Stimulated activated CD8-positive, alpha-beta memory T cell treated with anti-CD3 and anti-CD28 coated beads, Interleukin-12 subunit alpha, Interleukin-12 subunit beta, amount 100 ng/mL, for 1 hour (primary cell): ENCODE results near the gene KDM4B.
"Not testable (repeated sequence)": the region's sequence is repeated elsewhere in the genome, so short reads cannot be mapped to it uniquely, and the experiment has no call there.

Experiments used
- DNase-seq: peaks from one replicate; pipeline ENCODE4 v3.0.0-alpha.2; 2020; ENCODE audit warnings: low read depth

The KDM4B gene

GRCh38 chr19:4967738-4968461, 1.0 kb upstream of the KDM4B start:
- DNase-seq = no peak

GRCh38 chr19:4969292-4969771, 419 bp downstream of the KDM4B start:
- DNase-seq = no peak

- no peak for DNase-seq
Observed at GRCh38 chr19:4969772-4970531, 1.0 kb downstream of the KDM4B start.

GRCh38 chr19:4970558-4971423, 1.9 kb downstream of the KDM4B start:
- no peak for DNase-seq

GRCh38 chr19:4971424-4971793, 2.5 kb downstream of the KDM4B start:
- no peak for DNase-seq

GRCh38 chr19:4971816-4972495, 3.0 kb downstream of the KDM4B start:
- DNase-seq = no peak

- DNase-seq = no peak
Observed at GRCh38 chr19:4972509-4973230, 3.8 kb downstream of the KDM4B start.

- DNase-seq = no peak
Observed at GRCh38 chr19:4974880-4975469, 6.1 kb downstream of the KDM4B start.

GRCh38 chr19:4975601-4976000, 6.7 kb downstream of the KDM4B start:
- not testable (repeated sequence) for DNase-seq

GRCh38 chr19:4976401-4977298, 7.7 kb downstream of the KDM4B start:
- no peak for DNase-seq

GRCh38 chr19:4977299-4978174, 8.6 kb downstream of the KDM4B start:
- no peak for DNase-seq

- no peak for DNase-seq
Observed at GRCh38 chr19:4979211-4979807, 10.4 kb downstream of the KDM4B start.

- no peak for DNase-seq
Observed at GRCh38 chr19:4980067-4980466, 11.2 kb downstream of the KDM4B start.

- DNase-seq = no peak
Observed at GRCh38 chr19:4980838-4981680, 12.1 kb downstream of the KDM4B start.

- no peak for DNase-seq
Observed at GRCh38 chr19:4981681-4981958, 12.7 kb downstream of the KDM4B start.

- no peak for DNase-seq
Observed at GRCh38 chr19:4983346-4984105, 14.6 kb downstream of the KDM4B start.

GRCh38 chr19:4984106-4984380, 15.1 kb downstream of the KDM4B start:
- DNase-seq = no peak
